Mucosa of stomach (tissue), 1 donor: ENCODE measurements around the gene MYO1H.
A peak's percentile ranks its signal among the peaks of the same experiment; 100 is the strongest.

Experiments
- H3K27me3 ChIP-seq: one replicate; pipeline ENCODE4 v1.7.0; 2013; ENCODE audit warnings: mild to moderate bottlenecking, low read length; ENCODE audit not compliant: control insufficient read depth, insufficient read depth
- H3K36me3 ChIP-seq: one replicate; pipeline ENCODE4 v1.7.0; 2013; ENCODE audit warnings: low read length; ENCODE audit not compliant: control insufficient read depth, insufficient read depth
- H3K4me1 ChIP-seq: one replicate; pipeline ENCODE4 v1.7.0; 2013; ENCODE audit warnings: mild to moderate bottlenecking, low read length; ENCODE audit not compliant: control insufficient read depth, insufficient read depth
- H3K4me3 ChIP-seq: one replicate; pipeline ENCODE4 v1.7.0; 2013; ENCODE audit warnings: low read length
- H3K9ac ChIP-seq: one replicate; pipeline ENCODE4 v1.7.0; 2013; ENCODE audit warnings: mild to moderate bottlenecking, low read length, moderate library complexity
- H3K9me3 ChIP-seq: one replicate; pipeline ENCODE4 v1.7.0; 2013; ENCODE audit warnings: mild to moderate bottlenecking, low read length, moderate library complexity; ENCODE audit not compliant: control insufficient read depth
- donor health status: Pancreatic carcinoma.

MYO1H gene

GRCh38 chr12:109347589-109347988 is at the start of gene MYO1H:
Gene MYO1H (plus strand): TSS chr12:109347900. CDS start chr12:109347961, 61 bp downstream.
- no peaks in the 10 kb centered on the region for H3K27me3 ChIP-seq
- H3K9ac ChIP-seq = no peak within 1 kb of the TSS
- no peaks in the 10 kb centered on the region for H3K4me1 ChIP-seq
- H3K4me3 ChIP-seq = no peak within 1 kb of the TSS
- no peaks in the 10 kb centered on the region for H3K9me3 ChIP-seq
- H3K36me3 ChIP-seq = no peaks in the 10 kb centered on the region

DNA sequence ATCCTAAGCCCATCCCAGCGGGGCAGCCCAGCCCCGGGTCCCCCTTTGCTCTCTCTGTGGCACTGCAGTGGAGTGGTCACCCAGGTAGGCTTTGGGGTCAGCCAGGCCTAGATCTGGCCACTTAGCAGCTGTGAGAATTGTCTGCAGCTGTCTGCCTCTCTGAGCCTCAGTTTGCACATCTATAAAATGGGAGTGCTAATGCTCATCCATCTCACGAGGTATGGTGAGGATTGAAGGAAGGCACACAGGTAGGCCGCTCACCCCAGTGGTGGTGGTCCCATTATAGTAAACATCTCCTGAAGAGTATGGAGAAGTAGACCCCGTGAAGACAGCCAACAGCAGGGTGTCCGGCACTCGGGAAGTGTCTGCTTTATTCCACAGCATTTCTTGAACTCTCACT is 47.9 kb upstream of the MYO1H start:
- H3K9ac ChIP-seq = no peak overlapping the region
- no peak overlapping the region for H3K4me3 ChIP-seq
- H3K36me3 ChIP-seq = no peaks in the 10 kb centered on the region
- no peaks in the 10 kb centered on the region for H3K27me3 ChIP-seq
- H3K9me3 ChIP-seq = no peaks in the 10 kb centered on the region
- no peaks in the 10 kb centered on the region for H3K4me1 ChIP-seq

DNA sequence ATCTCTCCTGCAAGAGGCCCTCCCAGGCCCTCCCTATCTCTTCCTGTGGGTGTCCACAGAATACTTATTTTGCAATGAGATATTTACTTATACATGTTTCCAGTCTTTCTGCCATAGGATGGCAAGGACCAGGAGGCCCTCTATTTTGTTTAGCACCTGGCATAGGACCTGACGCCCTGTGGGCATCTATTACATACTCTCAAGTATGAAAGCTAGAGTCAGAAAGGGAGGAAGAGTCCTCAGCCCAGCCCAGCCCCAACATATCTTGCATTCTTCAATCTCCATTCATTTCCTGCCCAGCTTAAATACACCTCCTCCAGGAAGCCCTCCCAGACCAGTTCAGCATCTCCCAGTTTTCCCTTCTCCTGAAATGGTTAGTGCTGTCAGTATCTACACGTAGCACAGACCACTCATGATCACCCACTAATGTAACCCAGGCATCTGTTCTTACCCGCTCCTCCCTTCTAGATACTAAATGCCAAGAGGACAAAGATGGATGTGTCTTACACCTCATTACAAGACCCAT is 46.0 kb upstream of the MYO1H start:
- no peaks in the 10 kb centered on the region for H3K36me3 ChIP-seq
- no peak overlapping the region for H3K9ac ChIP-seq
- H3K4me1 ChIP-seq = no peaks in the 10 kb centered on the region
- peaks cover 6% of the 10 kb centered on the region for H3K27me3 ChIP-seq
- no peaks in the 10 kb centered on the region for H3K9me3 ChIP-seq
- no peak overlapping the region for H3K4me3 ChIP-seq

DNA sequence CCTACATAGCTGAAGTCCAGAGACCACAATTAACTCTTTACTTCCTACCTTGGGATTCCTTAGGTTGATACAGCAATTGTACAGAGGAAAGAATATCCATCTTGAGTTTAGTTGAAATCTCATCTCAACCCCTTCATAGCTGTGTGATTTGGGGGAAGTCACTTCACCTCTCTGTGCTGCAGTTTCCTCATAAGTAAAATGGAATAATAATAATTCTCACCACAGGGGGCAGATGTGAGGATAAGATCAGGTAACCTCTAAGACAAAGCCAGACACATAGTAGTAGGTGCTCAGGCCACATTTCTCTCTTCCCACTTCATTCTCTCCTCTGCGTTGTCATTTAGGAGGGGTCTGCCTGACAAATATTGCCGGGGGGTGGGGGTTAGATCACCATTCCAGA is 45.3 kb upstream of the MYO1H start:
- Histone ChIP-seq H3K27me3 (peaks cover 7% of the 10 kb centered on the region), H3K4me1 (no peaks in the 10 kb centered on the region), H3K4me3 (no peak overlapping the region), H3K9ac (no peak overlapping the region), H3K9me3 (no peaks in the 10 kb centered on the region), H3K36me3 (no peaks in the 10 kb centered on the region)

DNA sequence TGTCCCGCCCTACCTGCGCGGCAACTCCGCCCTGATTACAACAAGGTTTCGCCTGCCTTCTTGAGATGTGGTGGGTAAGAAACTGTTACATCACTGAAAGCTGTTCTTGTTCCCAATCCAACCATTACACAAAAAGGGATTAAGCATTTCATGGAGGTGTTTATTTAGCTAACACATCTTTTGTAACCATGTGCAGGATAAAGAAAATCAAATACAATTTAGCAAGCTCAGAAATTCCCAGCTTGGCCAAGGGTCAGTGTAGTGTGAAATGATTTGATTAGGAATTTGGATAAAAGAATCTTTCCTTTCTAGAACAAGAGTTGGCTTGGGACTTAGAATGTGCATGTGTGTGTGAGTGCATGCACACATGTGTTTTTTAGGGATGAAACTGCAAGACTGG is 44.9 kb upstream of the MYO1H start:
- no peak overlapping the region for H3K9ac ChIP-seq
- no peaks in the 10 kb centered on the region for H3K4me1 ChIP-seq

GRCh38 chr12:109304485-109304884 is 43.2 kb upstream of the MYO1H start:
- no peaks in the 10 kb centered on the region for H3K4me1 ChIP-seq
- no peaks in the 10 kb centered on the region for H3K36me3 ChIP-seq
- no peak overlapping the region for H3K9ac ChIP-seq
- H3K27me3 ChIP-seq = peaks cover 27% of the 10 kb centered on the region
- no peak overlapping the region for H3K4me3 ChIP-seq
- no peaks in the 10 kb centered on the region for H3K9me3 ChIP-seq

More for the DNA sequence above, 44.9 kb upstream of the MYO1H start:
- H3K4me3 ChIP-seq = no peak overlapping the region
- H3K27me3 ChIP-seq = peaks cover 11% of the 10 kb centered on the region
- H3K36me3 ChIP-seq = no peaks in the 10 kb centered on the region
- H3K9me3 ChIP-seq = no peaks in the 10 kb centered on the region

- Histone ChIP-seq H3K4me3 (no peak overlapping the region), H3K27me3 (peaks cover 35% of the 10 kb centered on the region), H3K36me3 (no peaks in the 10 kb centered on the region), H3K4me1 (peaks cover 5% of the 10 kb centered on the region), H3K9ac (no peak overlapping the region), H3K9me3 (no peaks in the 10 kb centered on the region)
Observed at GRCh38 chr12:109305547-109305946, 42.2 kb upstream of the MYO1H start.

DNA sequence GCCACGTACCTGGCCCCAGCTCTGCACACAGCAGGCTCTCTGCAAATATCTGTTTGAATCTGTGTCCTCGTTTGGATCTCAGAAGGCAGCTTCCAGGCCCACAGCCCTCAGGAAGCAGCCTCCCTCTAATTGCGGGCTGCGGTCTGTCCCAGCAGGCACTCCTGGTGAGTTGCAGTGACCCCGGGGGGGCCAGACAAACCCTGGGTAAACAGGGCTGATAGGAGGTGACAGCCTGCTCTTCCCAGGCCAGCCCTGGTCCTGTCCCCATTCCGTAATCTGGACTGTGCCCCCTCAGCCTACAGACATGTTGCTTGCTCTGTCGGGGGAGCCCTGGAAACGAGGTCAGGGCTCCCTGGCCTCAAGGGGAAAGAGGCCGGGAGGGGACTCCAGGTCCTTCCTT is 40.6 kb upstream of the MYO1H start:
- Histone ChIP-seq H3K9ac (no peak overlapping the region), H3K4me3 (no peak overlapping the region), H3K27me3 (peaks cover 41% of the 10 kb centered on the region), H3K4me1 (peaks cover 7% of the 10 kb centered on the region), H3K9me3 (no peaks in the 10 kb centered on the region), H3K36me3 (no peaks in the 10 kb centered on the region)

DNA sequence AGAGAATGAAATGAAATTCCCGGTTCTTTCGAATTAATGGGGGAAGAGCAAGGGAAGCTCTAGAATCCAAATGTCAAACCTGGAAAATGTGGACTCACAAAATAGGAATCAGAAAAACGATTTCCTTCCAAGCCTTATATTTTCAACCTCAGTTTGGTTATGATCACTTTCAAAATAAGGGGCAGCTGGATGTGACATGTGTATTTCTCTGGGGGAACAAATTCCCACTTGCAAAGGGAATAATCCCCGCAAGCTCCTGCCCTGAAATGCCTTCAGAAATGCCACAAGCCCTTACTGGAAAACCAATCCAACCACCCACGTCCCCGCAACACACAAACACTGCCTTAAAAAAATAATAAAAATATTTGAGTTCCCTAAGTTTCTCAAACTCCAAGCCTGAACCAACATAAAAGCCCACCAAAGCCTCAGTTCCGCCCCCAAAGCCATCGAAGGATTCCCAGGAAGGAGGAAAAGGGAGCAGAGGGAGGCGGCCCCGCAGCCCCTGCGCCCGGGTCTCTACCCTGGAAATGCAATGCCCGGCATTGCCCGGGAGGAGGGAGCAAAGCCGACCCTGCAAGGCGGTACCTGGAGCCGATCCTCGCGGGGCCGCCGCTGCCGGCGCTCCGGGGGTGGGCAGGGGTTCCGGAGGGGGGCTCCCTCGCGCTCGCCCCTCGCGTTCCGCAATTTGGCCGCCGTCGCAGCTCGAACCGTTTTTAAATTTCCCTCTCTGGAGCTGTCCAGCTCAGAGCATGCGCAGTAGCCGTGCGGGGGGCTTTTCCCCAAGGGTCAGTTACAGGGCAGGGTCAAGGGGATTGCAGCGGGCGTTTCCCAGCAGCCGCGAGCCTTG is 38.9 kb upstream of the MYO1H start, which contains the start of gene FOXN4:
Gene FOXN4, minus strand, starts transcription at position 751 of the 847 bp plus-strand sequence. CDS start 963 bp downstream, outside the sequence.
- Histone ChIP-seq H3K9ac (no peak within 1 kb of the TSS), H3K4me1 (peaks cover 7% of the 10 kb centered on the region), H3K27me3 (peaks cover 46% of the 10 kb centered on the region), H3K36me3 (no peaks in the 10 kb centered on the region), H3K4me3 (peak within 1 kb of the TSS; percentile 12), H3K9me3 (no peaks in the 10 kb centered on the region)

GRCh38 chr12:109309381-109310246 is 38.1 kb upstream of the MYO1H start:
- peaks cover 46% of the 10 kb centered on the region for H3K27me3 ChIP-seq
- no peaks in the 10 kb centered on the region for H3K36me3 ChIP-seq
- H3K4me1 ChIP-seq = peaks cover 7% of the 10 kb centered on the region
- H3K9ac ChIP-seq = no peak overlapping the region
- H3K9me3 ChIP-seq = no peaks in the 10 kb centered on the region
- H3K4me3 ChIP-seq = peak overlapping the region; percentile 12

DNA sequence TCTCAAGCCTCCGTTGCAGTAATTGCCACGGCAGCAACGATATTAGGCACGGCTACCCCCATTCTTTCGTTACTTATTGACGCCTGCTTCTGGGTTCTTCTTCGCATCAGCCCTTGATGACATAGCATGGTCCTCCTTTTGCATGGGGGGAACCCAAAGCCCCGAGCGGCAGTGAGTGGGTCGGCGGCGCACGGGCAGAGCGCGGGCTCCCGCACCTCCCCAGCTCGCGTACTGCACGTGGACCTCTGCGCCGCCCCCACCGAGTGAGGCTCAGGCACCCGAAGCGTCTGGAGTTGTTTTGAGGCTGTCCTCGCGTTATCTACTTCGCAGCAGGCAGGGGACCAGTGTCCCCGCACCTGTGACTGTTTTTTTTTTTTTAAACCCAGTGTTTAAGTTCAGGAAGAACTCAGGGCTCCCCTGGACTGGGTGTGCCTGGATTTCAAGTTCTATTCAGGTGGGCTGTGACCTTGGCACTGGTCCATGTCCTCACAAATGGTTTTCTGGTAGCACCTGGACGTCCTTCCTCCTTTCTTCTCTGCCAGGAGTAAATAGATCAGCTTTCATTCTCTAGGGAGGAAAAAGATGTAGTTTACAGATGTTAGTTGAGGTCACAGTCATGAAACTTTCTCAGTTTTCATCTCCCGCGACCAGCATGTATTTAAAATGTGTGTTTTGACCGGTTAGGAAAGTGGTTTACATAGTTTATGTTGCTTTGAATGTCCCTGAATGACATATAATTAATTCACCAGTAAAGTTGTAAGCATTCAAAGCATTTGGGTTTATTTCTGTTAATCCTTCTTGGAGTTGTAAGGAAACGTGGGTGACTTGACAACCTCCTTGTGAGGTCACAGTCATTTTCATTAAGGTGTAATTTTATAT is 37.2 kb upstream of the MYO1H start:
- H3K36me3 ChIP-seq = no peaks in the 10 kb centered on the region
- H3K9ac ChIP-seq = no peak overlapping the region
- H3K27me3 ChIP-seq = peaks cover 45% of the 10 kb centered on the region
- peaks cover 7% of the 10 kb centered on the region for H3K4me1 ChIP-seq
- H3K4me3 ChIP-seq = peak overlapping the region; percentile 12
- H3K9me3 ChIP-seq = no peaks in the 10 kb centered on the region
